ENCODE measurements around the gene PRDM16. TPM values are rescaled to one million over a fixed set of nuclear protein-coding genes. Genes with fewer than 3 reads are reported as not detected.

Gene PRDM16
- total RNA-seq, 1 experiment from 2014 or later, result 0.17 TPM

DNA sequence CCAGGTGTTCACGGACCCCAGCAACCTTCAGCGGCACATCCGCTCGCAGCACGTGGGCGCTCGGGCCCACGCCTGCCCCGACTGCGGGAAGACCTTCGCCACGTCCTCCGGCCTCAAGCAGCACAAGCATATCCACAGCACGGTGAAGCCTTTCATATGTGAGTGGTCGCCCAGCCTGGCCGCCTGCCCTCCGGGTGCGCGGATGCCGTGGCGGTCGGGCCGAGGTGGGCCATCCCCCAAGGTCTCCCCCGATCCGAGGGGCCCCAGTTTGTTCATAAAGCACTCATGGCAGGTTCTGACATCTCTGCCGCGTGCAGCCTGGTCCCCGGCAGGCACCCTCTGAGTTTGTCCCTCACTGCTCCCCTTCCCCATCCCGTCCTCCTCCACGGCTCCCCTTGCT, 336.5 kb downstream of the PRDM16 start:
- Histone ChIP-seq H2BK12ac (ENCODE audit: insufficient read length, low read depth, low read length) (no peak overlapping the region), H2AFZ (ENCODE audit: low read length) (no peak overlapping the region), H3K79me1 (ENCODE audit: insufficient read depth, low read depth, low read length, poor library complexity, severe bottlenecking) (no peaks in the 10 kb centered on the region), H4K20me1 (ENCODE audit: control insufficient read depth, insufficient read depth, insufficient read length) (peaks cover 2% of the 10 kb centered on the region), H2BK20ac (ENCODE audit: low read depth, low read length, poor library complexity, severe bottlenecking) (no peak overlapping the region), H4K5ac (ENCODE audit: insufficient read length, low read depth, low read length) (no peak overlapping the region), H3K27ac (ENCODE audit: insufficient read length, low read depth, low read length) (no peak overlapping the region), H2BK15ac (ENCODE audit: low read depth, low read length) (no peak overlapping the region), H2AK5ac (ENCODE audit: insufficient read length, low read length) (no peak overlapping the region), H3K56ac (ENCODE audit: insufficient read length, low read depth, low read length) (no peak overlapping the region), H3T11ph (ENCODE audit: low read length) (no peak overlapping the region), H2BK5ac (ENCODE audit: insufficient read length, low read length) (no peak overlapping the region), H3K4ac (ENCODE audit: low read depth, low read length) (no peak overlapping the region), H4K8ac (replicated peaks; ENCODE audit: insufficient read length, low read depth, low read length) (no peak overlapping the region), H3K23ac (ENCODE audit: insufficient read length, low read depth, low read length) (no peak overlapping the region), H3K23me2 (ENCODE audit: insufficient read length, low read depth, low read length, poor library complexity, severe bottlenecking) (no peaks in the 10 kb centered on the region), H3K9ac (ENCODE audit: extremely low read depth, insufficient read length, low read length) (no peak overlapping the region), H3K27me3 (ENCODE audit: insufficient read depth, low read length) (no peaks in the 10 kb centered on the region; the same call in 1 of the 2 replicates), H3K18ac (ENCODE audit: insufficient read length, low read depth, low read length) (no peak overlapping the region), H3K79me2 (ENCODE audit: insufficient read depth, low read length) (no peaks in the 10 kb centered on the region), H3K14ac (ENCODE audit: insufficient read depth, low read length) (no peak overlapping the region; the same call in 1 of the 2 replicates), H3K9me3 (ENCODE audit: control insufficient read depth, low read depth, low read length) (no peaks in the 10 kb centered on the region), H3K4me2 (ENCODE audit: insufficient read depth, insufficient read length, low read length) (no peak overlapping the region), H2BK120ac (ENCODE audit: low read depth, low read length, poor library complexity, severe bottlenecking) (no peak overlapping the region), H3K4me1 (ENCODE audit: insufficient read depth, low read length) (no peaks in the 10 kb centered on the region), H4K91ac (ENCODE audit: insufficient read length, low read depth, low read length) (no peak overlapping the region)
- H3K27me3 Mint-ChIP-seq (ENCODE audit: low read depth), result no peaks in the 10 kb centered on the region
- no peaks in the 10 kb centered on the region for H3K9me3 Mint-ChIP-seq
- no CpG with 5 or more reads among the region's 30 CpGs for WGBS (ENCODE audit: extremely low coverage, insufficient read length, low lambda C conversion rate)
- DNase-seq, result no peak
- no peak overlapping the region for H3K27ac Mint-ChIP-seq
- TF ChIP-seq, protein P1, sequence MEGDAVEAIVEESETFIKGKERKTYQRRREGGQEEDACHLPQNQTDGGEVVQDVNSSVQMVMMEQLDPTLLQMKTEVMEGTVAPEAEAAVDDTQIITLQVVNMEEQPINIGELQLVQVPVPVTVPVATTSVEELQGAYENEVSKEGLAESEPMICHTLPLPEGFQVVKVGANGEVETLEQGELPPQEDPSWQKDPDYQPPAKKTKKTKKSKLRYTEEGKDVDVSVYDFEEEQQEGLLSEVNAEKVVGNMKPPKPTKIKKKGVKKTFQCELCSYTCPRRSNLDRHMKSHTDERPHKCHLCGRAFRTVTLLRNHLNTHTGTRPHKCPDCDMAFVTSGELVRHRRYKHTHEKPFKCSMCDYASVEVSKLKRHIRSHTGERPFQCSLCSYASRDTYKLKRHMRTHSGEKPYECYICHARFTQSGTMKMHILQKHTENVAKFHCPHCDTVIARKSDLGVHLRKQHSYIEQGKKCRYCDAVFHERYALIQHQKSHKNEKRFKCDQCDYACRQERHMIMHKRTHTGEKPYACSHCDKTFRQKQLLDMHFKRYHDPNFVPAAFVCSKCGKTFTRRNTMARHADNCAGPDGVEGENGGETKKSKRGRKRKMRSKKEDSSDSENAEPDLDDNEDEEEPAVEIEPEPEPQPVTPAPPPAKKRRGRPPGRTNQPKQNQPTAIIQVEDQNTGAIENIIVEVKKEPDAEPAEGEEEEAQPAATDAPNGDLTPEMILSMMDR (conservative IDR thresholded peaks at IDR 0.05), result no peak
- no peak overlapping the region for H3K4me3 Mint-ChIP-seq
- H3K36me3 Mint-ChIP-seq (ENCODE audit: insufficient read depth in 1 of 3, low read depth in 3 of 3), result no peaks in the 10 kb centered on the region
- peaks cover 0 to 3% of the 10 kb centered on the region in 2 experiments; a peak in 1 of 4 replicates for H3K4me1 Mint-ChIP-seq

Data from H9 (cell line).